Endodermal cell (in vitro differentiated cells): ENCODE data around the gene CREG1. TPM values are rescaled to one million over a fixed set of nuclear protein-coding genes. Genes with fewer than 3 reads are reported as not detected.

Experiments used
- DNase-seq: peaks from one replicate; pipeline ENCODE4 v3.0.0-alpha.2; 2017
- H3K27ac ChIP-seq: 2 replicates; pipeline ENCODE4 v1.5.1; 2013; ENCODE audit warnings: mild to moderate bottlenecking, low read depth, low read length, moderate library complexity
- H3K27me3 ChIP-seq: 2 replicates; pipeline ENCODE4 v1.6.1; 2013; ENCODE audit warnings: mild to moderate bottlenecking, low read length, moderate library complexity; ENCODE audit not compliant: insufficient read depth, control insufficient read depth, poor library complexity, severe bottlenecking
- H3K36me3 ChIP-seq: 2 replicates; pipeline ENCODE4 v1.7.0; 2013; ENCODE audit warnings: mild to moderate bottlenecking, low read length, moderate library complexity; ENCODE audit not compliant: control insufficient read depth, insufficient read depth
- H3K4me1 ChIP-seq: one replicate; pipeline ENCODE4 v1.7.0; 2013; ENCODE audit warnings: low read length; ENCODE audit not compliant: control insufficient read depth, insufficient read depth
- H3K4me3 ChIP-seq: 2 replicates; pipeline ENCODE4 v1.5.1; 2013; ENCODE audit warnings: mild to moderate bottlenecking, low read length, moderate library complexity
- H3K9ac ChIP-seq: 2 replicates; pipeline ENCODE4 v1.6.1; 2013; ENCODE audit warnings: mild to moderate bottlenecking, low read length, moderate library complexity; ENCODE audit not compliant: poor library complexity, severe bottlenecking; ENCODE audit errors: extremely low read depth
- H3K9me3 ChIP-seq: 2 replicates; pipeline ENCODE4 v1.6.1; 2013; ENCODE audit warnings: mild to moderate bottlenecking, low read length, moderate library complexity; ENCODE audit not compliant: control insufficient read depth
- H3K27ac Mint-ChIP-seq: 2 replicates; pipeline ENCODE4 v1.8.0; 2020; ENCODE audit warnings: mixed read lengths
- H3K27me3 Mint-ChIP-seq: 2 replicates; pipeline ENCODE4 v1.8.0; 2021; ENCODE audit warnings: mild to moderate bottlenecking, mixed read lengths; ENCODE audit not compliant: insufficient read depth
- H3K36me3 Mint-ChIP-seq: 2 replicates; pipeline ENCODE4 v1.8.0; 2020; ENCODE audit warnings: low read depth, mixed read lengths
- H3K4me1 Mint-ChIP-seq: 2 replicates; pipeline ENCODE4 v1.8.0; 2020; ENCODE audit warnings: mixed read lengths
- H3K4me3 Mint-ChIP-seq: 2 replicates; pipeline ENCODE4 v1.8.0; 2020; ENCODE audit warnings: mild to moderate bottlenecking, moderate library complexity, mixed read lengths
- H3K9me3 Mint-ChIP-seq: 2 replicates; pipeline ENCODE4 v1.8.0; 2020; ENCODE audit warnings: mild to moderate bottlenecking, mixed read lengths
- WGBS, 2 experiments: methylation state at CpG; one replicate each; pipeline versions ENCODE4 v1.1.5 to v1.1.7; 2013; ENCODE audit warnings: missing lambda C conversion rate in 2 of 2, mixed read lengths in 1 of 2; ENCODE audit not compliant: insufficient coverage in 1 of 2, insufficient read length in 1 of 2; 5-methylcytosine and 5-hydroxymethylcytosine counted together
- total RNA-seq, 2 donors: library from RNA; stranded (reverse); fragmentation: NEBNext Ultra II Directional in 1 of 2; extraction: Animal tissue kit (Norgen Biotek cat#: 25700) in 1 of 2; gene quantifications; 2 replicates in 1 of 2; 3 replicates in 1 of 2; pipeline ENCODE4 v1.2.1, GENCODE V29; 2021
- TF ChIP-seq, protein P1 (sequence below): fragments of 200-600 bp; sonication (generic); conservative IDR thresholded peaks from 2 replicates; pipeline ENCODE4 v1.5.0; 2021; ENCODE audit warnings: antibody characterized with exemption, mild to moderate bottlenecking

The CREG1 gene
- total RNA-seq, 2 donors from 2014 or later, result 19.0 to 19.7 TPM

DNA sequence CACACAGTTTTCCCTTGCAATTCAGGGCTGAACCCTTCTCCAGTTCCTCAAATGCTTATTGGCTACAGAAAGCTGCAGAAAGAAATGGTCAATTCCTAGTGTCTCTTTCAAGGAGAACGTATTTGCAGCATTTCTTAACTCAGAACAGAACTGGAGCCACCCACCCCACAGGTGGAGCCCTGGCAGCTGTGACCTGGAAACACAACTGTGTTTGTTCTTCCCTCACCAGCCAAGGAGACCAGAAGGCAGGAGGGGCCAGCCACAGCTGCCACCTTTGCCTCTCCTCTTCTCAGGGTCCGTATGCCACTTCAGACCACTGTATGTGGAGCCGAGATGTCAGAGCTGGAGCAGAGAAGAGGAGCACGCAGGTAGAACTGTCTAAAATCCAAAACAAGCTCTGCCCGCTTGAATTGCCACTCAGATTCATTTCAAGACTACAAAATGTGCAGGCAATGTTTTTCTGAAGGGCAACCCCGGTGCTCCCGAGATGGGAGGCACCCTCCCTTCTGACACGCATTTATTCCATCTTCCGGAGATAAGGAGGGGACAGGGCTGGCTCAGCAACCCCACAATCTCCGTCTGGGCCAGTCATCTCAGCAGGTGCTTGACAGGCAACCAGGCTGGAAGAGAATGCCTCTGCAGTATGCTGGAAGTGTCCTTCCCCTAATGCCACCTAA lies 51.9 kb downstream of the CREG1 start:
- H3K9ac ChIP-seq, result no peak overlapping the region
- no peaks in the 10 kb centered on the region for H3K4me1 ChIP-seq
- Mint-ChIP-seq H3K4me3 (no peak overlapping the region), H3K27me3 (peaks cover 5% of the 10 kb centered on the region), H3K9me3 (no peaks in the 10 kb centered on the region), H3K27ac (no peak overlapping the region), H3K4me1 (peaks cover 17% of the 10 kb centered on the region), H3K36me3 (no peaks in the 10 kb centered on the region)
- TF ChIP-seq, protein P1, sequence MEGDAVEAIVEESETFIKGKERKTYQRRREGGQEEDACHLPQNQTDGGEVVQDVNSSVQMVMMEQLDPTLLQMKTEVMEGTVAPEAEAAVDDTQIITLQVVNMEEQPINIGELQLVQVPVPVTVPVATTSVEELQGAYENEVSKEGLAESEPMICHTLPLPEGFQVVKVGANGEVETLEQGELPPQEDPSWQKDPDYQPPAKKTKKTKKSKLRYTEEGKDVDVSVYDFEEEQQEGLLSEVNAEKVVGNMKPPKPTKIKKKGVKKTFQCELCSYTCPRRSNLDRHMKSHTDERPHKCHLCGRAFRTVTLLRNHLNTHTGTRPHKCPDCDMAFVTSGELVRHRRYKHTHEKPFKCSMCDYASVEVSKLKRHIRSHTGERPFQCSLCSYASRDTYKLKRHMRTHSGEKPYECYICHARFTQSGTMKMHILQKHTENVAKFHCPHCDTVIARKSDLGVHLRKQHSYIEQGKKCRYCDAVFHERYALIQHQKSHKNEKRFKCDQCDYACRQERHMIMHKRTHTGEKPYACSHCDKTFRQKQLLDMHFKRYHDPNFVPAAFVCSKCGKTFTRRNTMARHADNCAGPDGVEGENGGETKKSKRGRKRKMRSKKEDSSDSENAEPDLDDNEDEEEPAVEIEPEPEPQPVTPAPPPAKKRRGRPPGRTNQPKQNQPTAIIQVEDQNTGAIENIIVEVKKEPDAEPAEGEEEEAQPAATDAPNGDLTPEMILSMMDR, result no peak
- no peaks in the 10 kb centered on the region for H3K27me3 ChIP-seq
- H3K4me3 ChIP-seq, result no peak overlapping the region
- 78 to 81% methylated on average over 6 to 10 of the region's 10 CpGs for WGBS, 2 experiments
- DNase-seq, result no peak
- H3K9me3 ChIP-seq, result no peaks in the 10 kb centered on the region
- H3K36me3 ChIP-seq, result no peaks in the 10 kb centered on the region
- H3K27ac ChIP-seq, result no peak overlapping the region

DNA sequence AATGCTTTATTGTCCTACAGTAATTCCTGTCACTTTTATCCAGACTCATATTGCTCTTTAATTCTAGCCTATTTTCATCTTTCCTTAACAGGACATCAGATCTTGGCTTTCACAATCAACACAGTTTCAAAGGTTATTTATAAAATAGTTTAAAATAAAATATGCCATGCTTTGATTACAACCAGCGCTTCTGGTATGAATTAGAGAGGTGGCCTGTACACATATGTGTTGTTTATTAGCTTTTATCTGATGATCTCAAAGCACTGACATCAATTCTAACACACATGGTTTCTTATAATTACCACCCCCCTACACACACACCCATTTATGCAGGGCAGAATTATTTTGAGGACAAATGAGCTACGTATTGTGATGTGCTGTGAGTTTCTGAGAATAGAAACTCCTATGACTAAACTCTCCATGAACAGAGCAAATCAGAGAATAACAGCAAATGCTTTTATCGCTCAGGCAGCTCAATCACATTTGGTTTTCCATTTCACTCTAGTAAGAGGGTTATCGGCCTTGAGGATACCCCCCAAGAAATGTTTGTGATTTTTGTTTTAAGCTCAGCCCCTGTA lies 53.2 kb downstream of the CREG1 start:
- no peak for DNase-seq
- no peaks in the 10 kb centered on the region for H3K36me3 Mint-ChIP-seq
- H3K27ac Mint-ChIP-seq, result no peak overlapping the region
- H3K9me3 Mint-ChIP-seq, result no peaks in the 10 kb centered on the region
- H3K4me1 Mint-ChIP-seq, result peaks cover 17% of the 10 kb centered on the region
- TF ChIP-seq, protein P1, result no peak
- 95 to 100% methylated on average over 3 to 4 of the region's 4 CpGs for WGBS, 2 experiments
- no peak overlapping the region for H3K4me3 ChIP-seq
- H3K36me3 ChIP-seq, result no peaks in the 10 kb centered on the region
- H3K4me1 ChIP-seq, result no peaks in the 10 kb centered on the region
- H3K9me3 ChIP-seq, result no peaks in the 10 kb centered on the region
- H3K27me3 Mint-ChIP-seq, result peaks cover 9% of the 10 kb centered on the region
- no peaks in the 10 kb centered on the region for H3K27me3 ChIP-seq
- no peak overlapping the region for H3K9ac ChIP-seq
- H3K4me3 Mint-ChIP-seq, result no peak overlapping the region
- H3K27ac ChIP-seq, result no peak overlapping the region

DNA sequence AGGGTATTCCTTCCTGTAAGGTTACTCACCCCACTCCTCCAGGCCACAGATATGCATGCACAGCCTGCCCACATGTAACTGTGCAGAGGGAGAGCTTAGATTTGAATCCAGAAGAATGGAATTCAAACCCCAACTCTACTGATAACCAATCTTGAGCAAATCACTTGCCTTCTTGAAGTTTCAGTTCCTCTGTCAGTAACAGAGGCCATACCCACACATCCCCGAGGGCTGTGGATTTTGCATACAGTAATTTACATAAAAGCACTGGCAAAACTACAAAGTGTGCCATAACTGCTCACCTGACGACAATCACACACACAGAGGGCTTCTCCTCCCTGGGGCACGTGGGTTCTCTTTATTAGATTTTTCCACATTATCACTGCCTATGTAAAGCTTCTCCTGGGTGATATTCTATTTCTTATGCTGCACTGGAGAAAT lies 53.9 kb downstream of the CREG1 start:
- H3K27ac ChIP-seq, result no peak overlapping the region
- Mint-ChIP-seq H3K4me1 (peaks cover 17% of the 10 kb centered on the region), H3K36me3 (no peaks in the 10 kb centered on the region), H3K27ac (no peak overlapping the region), H3K4me3 (no peak overlapping the region), H3K9me3 (no peaks in the 10 kb centered on the region), H3K27me3 (peaks cover 8% of the 10 kb centered on the region)
- WGBS, 2 experiments, result 90 to 100% methylated on average over 2 to 3 of the region's 3 CpGs
- DNase-seq, result no peak
- H3K9me3 ChIP-seq, result no peaks in the 10 kb centered on the region
- H3K36me3 ChIP-seq, result no peaks in the 10 kb centered on the region
- no peaks in the 10 kb centered on the region for H3K27me3 ChIP-seq
- TF ChIP-seq, protein P1, result no peak
- no peak overlapping the region for H3K4me3 ChIP-seq
- H3K4me1 ChIP-seq, result no peaks in the 10 kb centered on the region
- no peak overlapping the region for H3K9ac ChIP-seq
